Activated naive CD4-positive, alpha-beta T cell treated with anti-CD3 and anti-CD28 coated beads for 36 hours (primary cell): ENCODE results near the gene DHH. TPM values are rescaled to one million over a fixed set of nuclear protein-coding genes. Genes with fewer than 3 reads are reported as not detected.

Source experiments
- CTCF ChIA-PET: fragments of 350-600 bp; sonication (Branson Sonifier 250); formaldehyde crosslinking; loops from one replicate; lab custom pipeline; 2021; ENCODE audit warnings: antibody characterized with exemption; lab: Charles Lee
- DNase-seq: peaks from one replicate; pipeline ENCODE4 v3.0.0-alpha.2; 2020
- H3K27ac Mint-ChIP-seq: one replicate; pipeline ENCODE4 v1.8.0; 2021; ENCODE audit warnings: mild to moderate bottlenecking, mixed read lengths
- H3K27me3 Mint-ChIP-seq: one replicate; pipeline ENCODE4 v1.8.0; 2021; ENCODE audit warnings: low read depth, mixed read lengths
- H3K36me3 Mint-ChIP-seq: one replicate; pipeline ENCODE4 v1.8.0; 2021; ENCODE audit warnings: low read depth, mixed read lengths
- H3K4me1 Mint-ChIP-seq: one replicate; pipeline ENCODE4 v1.8.0; 2021; ENCODE audit warnings: low read depth, mixed read lengths
- H3K4me3 Mint-ChIP-seq: one replicate; pipeline ENCODE4 v1.8.0; 2021; ENCODE audit warnings: mild to moderate bottlenecking, moderate library complexity, mixed read lengths
- H3K9me3 Mint-ChIP-seq: one replicate; pipeline ENCODE4 v1.8.0; 2021; ENCODE audit warnings: mixed read lengths
- intact Hi-C: fragments of 100-400 bp; cut with micrococcal nuclease; formaldehyde crosslinking; loops from one replicate; pipeline ENCODE4 v1.15.1; 2023
- total RNA-seq, 2 experiments: library from RNA; stranded (reverse); gene quantifications; one replicate each; pipeline ENCODE4 v1.2.3, GENCODE V29; 2021

DHH gene
- total RNA-seq, 2 experiments from 2014 or later, result 0.07 TPM; not detected in 1

GRCh38 chr12:49037111-49037946 lies 57.3 kb downstream of the DHH start:
- Mint-ChIP-seq H3K27ac (no peak overlapping the region), H3K9me3 (no peaks in the 10 kb centered on the region), H3K4me1 (no peaks in the 10 kb centered on the region), H3K4me3 (no peak overlapping the region), H3K36me3 (peaks cover 13% of the 10 kb centered on the region), H3K27me3 (no peaks in the 10 kb centered on the region)
- no peak for DNase-seq
- CTCF ChIA-PET, result interaction anchor here (0.5 to 1.5 kb wide), 8 partner anchors 11 to 85 kb away, joined by 3 to 6 read pairs (median 3); no protein-coding TSS in a partner anchor
- intact Hi-C loops, result no loop called here

Other genes starting within 250 kb of the DHH start
- gene DDX23, start 242.6 kb downstream of the DHH start, total RNA-seq, result 100 to 1,000 TPM; 115 to 125 TPM
- gene RND1, start 228.9 kb downstream of the DHH start, total RNA-seq, result 1 to 10 TPM; 6.8 to 7.4 TPM
- 10 to 100 TPM; 49.6 to 59.8 TPM for gene FKBP11, start 169.3 kb downstream of the DHH start, total RNA-seq
- gene ARF3, start 137.3 kb downstream of the DHH start, total RNA-seq, result 10 to 100 TPM; 84.4 to 87.3 TPM
- gene WNT10B, start 123.1 kb downstream of the DHH start, total RNA-seq, result not detected
- gene WNT1, start 116.5 kb downstream of the DHH start, total RNA-seq, result not detected
- gene DDN, start 95.4 kb downstream of the DHH start, total RNA-seq, result under 1 TPM; 0.20 to 0.21 TPM
- 10 to 100 TPM; 49.4 to 50.9 TPM for gene PRKAG1, start 76.0 kb downstream of the DHH start, total RNA-seq
- 10 to 100 TPM; 44.9 to 49.0 TPM for gene KMT2D, start 34.0 kb downstream of the DHH start, total RNA-seq
- gene RHEBL1, start 24.8 kb downstream of the DHH start, total RNA-seq, result 10 to 100 TPM; 11.8 to 15.2 TPM
- gene LMBR1L, start 16.0 kb upstream of the DHH start, total RNA-seq, result 10 to 100 TPM; 60.1 to 66.8 TPM
- gene TUBA1B, start 36.6 kb upstream of the DHH start, total RNA-seq, result 1,000 to 10,000 TPM; 2,826 to 2,914 TPM
- 10 to 100 TPM; 47.4 to 49.1 TPM for gene TUBA1A, start 94.3 kb upstream of the DHH start, total RNA-seq
- 100 to 1,000 TPM; 214 to 227 TPM for gene TUBA1C, start 170.3 kb upstream of the DHH start, total RNA-seq
- not detected for gene PRPH, start 200.3 kb upstream of the DHH start, total RNA-seq
- 10 to 100 TPM; 67.4 to 68.8 TPM for gene TROAP, start 228.5 kb upstream of the DHH start, total RNA-seq
- not detected for gene C1QL4, start 242.4 kb upstream of the DHH start, total RNA-seq